Ascending aorta (tissue), 2 donors: ENCODE data around the gene FANCB. TPM values are rescaled to one million over a fixed set of nuclear protein-coding genes. Genes with fewer than 3 reads are reported as not detected.

Experiments
- DNase-seq, 2 donors: peaks; one replicate each; pipeline ENCODE4 v3.0.0-alpha.2; 2019; ENCODE audit warnings: low spot score in 2 of 2
- H3K27ac ChIP-seq, 2 donors: fragments of 200-600 bp; sonication (generic); one replicate each; pipeline ENCODE4 v1.5.1; 2016 to 2017; ENCODE audit warnings: mild to moderate bottlenecking in 1 of 2
- H3K27me3 ChIP-seq: fragments of 200-600 bp; sonication (generic); one replicate; pipeline ENCODE4 v1.5.1; 2017
- H3K36me3 ChIP-seq, 2 donors: fragments of 200-600 bp; sonication (generic); one replicate each; pipeline ENCODE4 v1.5.1; 2016
- H3K4me1 ChIP-seq, 2 donors: fragments of 200-600 bp; sonication (generic); one replicate each; pipeline ENCODE4 v1.5.1; 2016 to 2017; ENCODE audit warnings: mild to moderate bottlenecking in 1 of 2
- H3K4me3 ChIP-seq, 2 donors: fragments of 200-600 bp; sonication (generic); one replicate each; pipeline ENCODE4 v1.5.1; 2016 to 2017; ENCODE audit warnings: mild to moderate bottlenecking in 1 of 2
- H3K9me3 ChIP-seq, 2 donors: fragments of 200-600 bp; sonication (generic); one replicate each; pipeline ENCODE4 v1.5.1; 2016
- CTCF ChIP-seq, 3 experiments: fragments of 200-600 bp in 2 of 3; fragments of 450-650 bp in 1 of 3; sonication (generic) in 2 of 3; IDR thresholded peaks; one replicate each; pipeline ENCODE4 v1.5.1; 2016 to 2019; ENCODE audit warnings: antibody characterized with exemption in 3 of 3, mild to moderate bottlenecking in 1 of 3, moderate library complexity in 1 of 3
- intact Hi-C: fragments of 100-400 bp; cut with DNase I; formaldehyde crosslinking; loops from one replicate; pipeline ENCODE4 v1.15.1; 2023
- total RNA-seq: library from RNA; depleted of rRNA; stranded (reverse); fragments of >200 nt; gene quantifications from one replicate; pipeline ENCODE4 v1.1.0, GENCODE V29; 2016

FANCB gene
- total RNA-seq, 1 donor from 2014 or later: not detected

GRCh38 chrX:14872355-14872754 lies 514 bp downstream of the FANCB start:
- no peaks in the 10 kb centered on the region for H3K4me1 ChIP-seq
- H3K4me3 ChIP-seq: peak overlapping the region; percentile 43 to 90
- TF ChIP-seq CTCF (IDR thresholded peaks at IDR 0.05): no peak
- H3K9me3 ChIP-seq: peaks cover 0 to 4% of the 10 kb centered on the region in 2 donors
- no peaks in the 10 kb centered on the region for H3K36me3 ChIP-seq
- intact Hi-C loops: loop anchor here (5.0 kb wide), 1 partner anchor 50 kb away; no protein-coding TSS in a partner anchor
- H3K27ac ChIP-seq: no peak overlapping the region
- DNase-seq: no peak
- H3K27me3 ChIP-seq: no peaks in the 10 kb centered on the region

- H3K27me3 ChIP-seq: no peaks in the 10 kb centered on the region
- H3K4me3 ChIP-seq: no peak overlapping the region
- no peak overlapping the region for H3K27ac ChIP-seq
- no peaks in the 10 kb centered on the region for H3K36me3 ChIP-seq
- intact Hi-C loops: loop anchor here (5.0 kb wide), 1 partner anchor 51 kb away; no protein-coding TSS in a partner anchor
- TF ChIP-seq CTCF (IDR thresholded peaks at IDR 0.05): no peak
- DNase-seq: no peak
- H3K9me3 ChIP-seq: peaks cover 0 to 10% of the 10 kb centered on the region in 2 donors
- no peaks in the 10 kb centered on the region for H3K4me1 ChIP-seq
These were observed 1.1 kb downstream of the FANCB start for GRCh38 chrX:14871767-14872166.

GRCh38 chrX:14865201-14865600 lies 7.7 kb downstream of the FANCB start:
- Histone ChIP-seq H3K4me3 (no peak overlapping the region), H3K27ac (no peak overlapping the region), H3K36me3 (no peaks in the 10 kb centered on the region), H3K9me3 (peaks cover 0 to 15% of the 10 kb centered on the region in 2 donors), H3K4me1 (no peaks in the 10 kb centered on the region), H3K27me3 (no peaks in the 10 kb centered on the region)
- no peak for TF ChIP-seq CTCF (IDR thresholded peaks at IDR 0.05)
- no peak for DNase-seq
- intact Hi-C loops: no loop called here

- no peak overlapping the region for H3K4me3 ChIP-seq
- intact Hi-C loops: no loop called here
- no peaks in the 10 kb centered on the region for H3K4me1 ChIP-seq
- H3K9me3 ChIP-seq: peaks cover 0 to 15% of the 10 kb centered on the region in 2 donors
- no peak for DNase-seq
- H3K36me3 ChIP-seq: no peaks in the 10 kb centered on the region
- no peak overlapping the region for H3K27ac ChIP-seq
- no peaks in the 10 kb centered on the region for H3K27me3 ChIP-seq
- no peak for TF ChIP-seq CTCF (IDR thresholded peaks at IDR 0.05)
These were observed 8.2 kb downstream of the FANCB start for GRCh38 chrX:14864631-14865030.

- intact Hi-C loops: no loop called here
- TF ChIP-seq CTCF (IDR thresholded peaks at IDR 0.05): no peak
- Histone ChIP-seq H3K27me3 (no peaks in the 10 kb centered on the region), H3K4me3 (no peak overlapping the region), H3K36me3 (no peaks in the 10 kb centered on the region), H3K27ac (no peak overlapping the region), H3K9me3 (no peaks in the 10 kb centered on the region), H3K4me1 (no peaks in the 10 kb centered on the region)
- DNase-seq: no peak
These were observed 21.3 kb downstream of the FANCB start for GRCh38 chrX:14851526-14851925.

GRCh38 chrX:14843666-14844065 lies 29.2 kb downstream of the FANCB start:
- H3K4me1 ChIP-seq: no peaks in the 10 kb centered on the region
- intact Hi-C loops: no loop called here
- DNase-seq: no peak
- H3K27me3 ChIP-seq: no peaks in the 10 kb centered on the region
- no peak for TF ChIP-seq CTCF (IDR thresholded peaks at IDR 0.05)
- no peak overlapping the region for H3K4me3 ChIP-seq
- no peaks in the 10 kb centered on the region for H3K9me3 ChIP-seq
- H3K27ac ChIP-seq: no peak overlapping the region
- peaks cover 0 to 2% of the 10 kb centered on the region in 2 donors for H3K36me3 ChIP-seq
